HG02943 (cell line): ENCODE results near the gene DVL3.
"Not testable (repeated sequence)": the region's sequence is repeated elsewhere in the genome, so short reads cannot be mapped to it uniquely, and the experiment has no call there.

ENCODE experiments used
- ATAC-seq: cut with Tn5 transposase; IDR thresholded peaks from one replicate; pipeline ENCODE4 v1.9.1; 2021; ENCODE audit warnings: mild to moderate bottlenecking, low read depth, moderate library complexity; ENCODE audit not compliant: unreplicated experiment

The DVL3 gene

DNA sequence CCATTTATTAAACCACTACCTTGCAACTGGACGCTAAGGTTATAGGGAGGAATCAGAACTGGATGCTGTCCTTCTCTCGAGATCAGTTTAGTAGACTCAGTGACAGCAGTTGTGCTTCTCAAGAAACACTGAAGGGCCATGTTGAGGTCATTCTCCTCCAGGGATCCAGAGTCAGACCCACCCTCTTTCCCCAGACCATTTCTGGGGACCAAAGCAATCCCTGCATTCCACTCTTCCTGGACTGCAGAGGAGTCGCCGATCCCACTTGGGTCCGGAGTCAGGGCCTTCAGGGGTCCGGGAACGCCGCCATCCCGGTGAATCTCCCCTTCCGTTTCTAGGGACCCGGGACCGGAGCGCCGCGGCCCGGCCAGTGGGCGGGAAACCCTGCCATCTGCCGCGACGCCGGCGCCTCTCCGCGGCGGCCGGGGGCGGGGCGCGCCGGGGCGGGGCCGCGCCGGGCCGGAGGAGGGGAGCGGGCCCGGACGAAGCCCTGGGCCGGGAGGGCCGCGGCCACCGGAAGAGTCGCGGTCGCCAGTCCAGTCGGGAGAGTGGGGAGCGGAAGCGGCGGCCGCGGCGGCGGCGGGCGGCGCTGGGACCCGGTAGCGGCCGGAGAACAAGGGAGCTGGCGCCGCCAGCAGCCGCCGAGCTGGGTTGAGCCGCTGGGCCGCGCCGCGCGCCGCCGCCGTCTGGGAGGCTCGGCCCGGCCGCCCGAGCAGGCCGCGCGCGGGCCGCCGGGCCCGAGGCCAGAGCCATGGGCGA, at the start of gene DVL3:
DVL3 (plus strand) TSS at position 493 of the 759 bp plus-strand sequence; CDS start at position 752, 259 bp downstream.
- peak; percentile 70 for ATAC-seq

GRCh38 chr3:184110316-184110725, 44.9 kb upstream of the DVL3 start:
- ATAC-seq, result no peak

GRCh38 chr3:184116017-184116416, 39.2 kb upstream of the DVL3 start:
- no peak for ATAC-seq

DNA sequence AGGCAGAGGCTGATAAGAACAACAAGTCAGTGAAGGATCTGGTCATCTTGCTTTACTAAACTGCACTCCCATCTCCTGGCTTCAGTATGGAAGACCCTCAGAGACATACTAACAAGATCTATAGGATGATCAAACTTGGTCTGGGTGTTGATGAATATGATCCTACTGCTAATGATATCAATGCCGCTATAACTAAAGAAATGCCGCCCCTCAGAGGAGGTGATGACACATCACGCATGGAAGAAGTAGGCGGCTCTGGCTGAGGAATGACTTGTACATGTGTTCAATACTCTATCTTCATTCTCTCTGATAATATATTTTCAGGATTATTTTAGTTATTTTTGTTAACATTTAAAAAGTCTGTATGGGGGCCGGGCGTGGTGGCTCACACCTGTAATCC, 37.5 kb upstream of the DVL3 start:
- ATAC-seq, result no peak

GRCh38 chr3:184121031-184121430, 34.1 kb upstream of the DVL3 start:
- not testable (repeated sequence) for ATAC-seq

- no peak for ATAC-seq
Observed at GRCh38 chr3:184126006-184126405, 29.2 kb upstream of the DVL3 start.

- ATAC-seq, result no peak
Observed at GRCh38 chr3:184129012-184129411, 26.2 kb upstream of the DVL3 start.

- ATAC-seq, result no peak
Observed at GRCh38 chr3:184132945-184133344, 22.2 kb upstream of the DVL3 start.

GRCh38 chr3:184133840-184134745, 21.1 kb upstream of the DVL3 start:
- ATAC-seq, result no peak

- ATAC-seq, result peak; percentile 12
Observed at GRCh38 chr3:184134746-184135148, 20.4 kb upstream of the DVL3 start.

DNA sequence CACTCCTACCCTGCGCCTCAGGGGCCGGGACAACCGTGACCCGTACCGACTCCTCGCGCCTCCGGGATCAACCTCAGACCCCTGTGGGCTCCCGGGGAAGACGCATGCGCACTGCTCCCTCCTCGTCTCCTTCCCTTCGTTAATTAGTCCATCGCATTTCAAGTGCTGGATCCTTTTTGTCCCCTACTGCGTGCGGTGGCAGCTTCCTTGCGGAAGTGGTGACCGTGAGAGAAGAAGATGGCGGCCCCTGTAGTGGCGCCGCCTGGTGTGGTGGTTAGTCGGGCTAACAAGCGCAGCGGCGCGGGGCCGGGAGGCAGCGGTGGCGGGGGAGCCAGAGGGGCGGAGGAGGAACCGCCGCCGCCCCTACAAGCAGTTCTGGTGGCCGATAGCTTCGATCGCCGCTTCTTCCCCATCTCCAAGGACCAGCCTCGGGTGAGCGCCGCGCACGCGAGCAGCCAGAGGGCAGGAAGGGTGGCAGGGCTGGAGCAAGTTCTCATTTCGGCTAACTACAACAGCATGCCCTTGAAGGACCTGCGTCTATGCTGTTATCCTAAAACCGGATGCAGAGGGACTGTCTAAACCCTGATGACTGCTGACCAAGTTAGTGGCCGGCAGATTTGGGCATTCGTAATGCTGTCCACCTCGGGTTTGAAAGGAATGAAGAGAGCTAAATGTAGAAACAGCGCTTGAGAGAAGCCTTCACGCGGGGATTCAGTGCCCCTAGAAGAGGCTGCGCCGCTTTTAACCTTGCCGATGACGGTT, 19.8 kb upstream of the DVL3 start, which contains the start of gene EIF2B5:
EIF2B5 (plus strand) TSS at position 210 of the 762 bp plus-strand sequence; CDS start at position 238, 28 bp downstream.
- ATAC-seq, result peak; percentile 88

GRCh38 chr3:184135911-184136260, 19.3 kb upstream of the DVL3 start:
- ATAC-seq, result no peak

GRCh38 chr3:184140436-184140835, 14.7 kb upstream of the DVL3 start:
- ATAC-seq, result no peak

- no peak for ATAC-seq
Observed at GRCh38 chr3:184142199-184142598, 13.0 kb upstream of the DVL3 start.

DNA sequence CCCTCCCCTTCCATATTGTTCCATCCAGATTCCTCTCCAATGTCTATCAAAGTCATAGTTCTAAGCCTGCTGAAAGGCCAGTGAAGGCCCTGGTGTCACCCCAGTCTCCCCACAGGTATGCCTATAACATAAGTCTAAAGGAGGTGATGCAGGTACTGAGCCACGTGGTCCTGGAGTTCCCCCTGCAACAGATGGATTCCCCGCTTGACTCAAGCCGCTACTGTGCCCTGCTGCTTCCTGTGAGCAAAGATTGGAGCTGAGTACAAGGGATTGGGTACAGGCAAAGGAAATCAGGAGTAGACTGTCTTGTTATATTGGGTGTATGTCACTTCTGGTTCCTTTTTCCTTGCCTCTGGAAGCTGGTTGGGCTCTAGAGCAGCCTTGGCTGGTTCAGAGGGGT, 11.8 kb upstream of the DVL3 start:
- ATAC-seq, result no peak

DNA sequence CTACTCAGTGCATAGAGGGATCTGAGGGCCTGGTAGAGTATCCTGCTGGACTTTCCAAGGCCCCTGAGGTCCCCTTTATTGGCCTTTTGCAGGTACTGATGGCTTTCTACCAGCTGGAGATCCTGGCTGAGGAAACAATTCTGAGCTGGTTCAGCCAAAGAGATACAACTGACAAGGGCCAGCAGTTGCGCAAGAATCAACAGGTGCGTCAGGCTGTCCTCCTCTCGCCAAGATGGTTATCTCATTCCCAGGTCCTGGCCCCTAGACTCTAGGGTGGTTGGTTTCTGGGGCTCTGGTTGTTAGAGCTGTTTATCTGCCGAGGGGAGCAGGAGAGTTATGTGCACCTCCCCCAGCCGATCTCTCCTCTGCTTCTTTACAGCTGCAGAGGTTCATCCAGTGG, 10.7 kb upstream of the DVL3 start:
- no peak for ATAC-seq

- ATAC-seq, result no peak
Observed at GRCh38 chr3:184145111-184145524, 10.1 kb upstream of the DVL3 start.

DNA sequence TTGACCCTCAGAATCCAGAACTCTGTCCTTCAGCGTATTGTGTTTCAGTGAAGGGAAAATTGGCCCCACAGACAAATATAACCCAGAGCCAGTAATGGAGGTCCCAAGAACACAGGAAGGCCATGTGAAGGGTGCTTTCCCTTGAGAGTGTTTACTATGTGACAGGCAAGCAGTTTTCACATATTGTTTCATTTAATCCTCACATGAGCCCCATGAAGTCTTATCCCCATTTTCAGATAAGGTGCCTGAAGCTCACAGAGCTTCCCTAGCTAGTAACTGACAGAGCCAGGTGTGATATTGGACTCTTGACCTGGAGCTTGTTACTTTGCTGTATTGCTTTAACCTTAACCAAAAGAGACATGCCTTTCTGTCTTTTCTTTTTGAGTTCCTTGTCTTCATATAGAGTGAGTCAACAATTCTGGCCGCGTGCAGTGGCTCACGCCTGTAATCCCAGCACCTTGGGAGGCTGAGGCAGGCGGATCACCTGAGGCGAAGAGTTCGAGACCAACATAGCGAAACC, 9.4 kb upstream of the DVL3 start:
- no peak for ATAC-seq

DNA sequence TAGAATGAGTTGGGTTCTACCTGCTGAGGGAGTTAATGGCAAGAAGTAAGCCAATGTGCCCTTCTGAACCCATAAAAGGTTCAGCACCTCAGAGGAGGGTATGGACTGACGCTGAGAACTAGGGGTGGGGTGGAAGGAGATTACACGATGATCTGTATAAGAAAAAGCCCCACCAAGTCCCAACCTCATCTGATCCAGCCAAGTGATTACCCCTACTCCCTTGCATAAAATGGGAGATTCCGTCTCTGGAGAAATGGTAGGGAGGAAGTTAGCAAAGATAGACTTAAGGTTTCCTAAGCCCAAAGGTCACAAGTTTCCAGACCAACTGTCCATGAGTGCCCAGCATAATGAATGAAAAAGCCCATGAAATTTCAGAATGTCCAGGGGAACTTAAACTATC, 7.1 kb upstream of the DVL3 start:
- ATAC-seq, result no peak

GRCh38 chr3:184149123-184149522, 6.1 kb upstream of the DVL3 start:
- no peak for ATAC-seq
